ENCODE results near the gene ERGIC1. TPM values are rescaled to one million over a fixed set of nuclear protein-coding genes. Genes with fewer than 3 reads are reported as not detected.
"Not testable (repeated sequence)": the region's sequence is repeated elsewhere in the genome, so short reads cannot be mapped to it uniquely, and the experiment has no call there.

ERGIC1 gene
- total RNA-seq, 1 donor from 2014 or later: 46.4 TPM

- H3K4me1 ChIP-seq (ENCODE audit: control insufficient read depth in 3 of 3, insufficient read depth in 3 of 3, low read length in 3 of 3): peaks cover 35 to 56% (median 54%) of the 10 kb centered on the region in 3 donors
- no peak overlapping the region for H3K4me3 ChIP-seq (ENCODE audit: low read length in 3 of 3)
- peaks cover 0 to 5% (median 0%) of the 10 kb centered on the region in 3 donors for H3K36me3 ChIP-seq (ENCODE audit: control insufficient read depth in 3 of 3, insufficient read depth in 3 of 3, low read length in 3 of 3)
- no peak overlapping the region for H3K27ac ChIP-seq (ENCODE audit: low read depth, low read length)
- peak overlapping the region in 1 of 3 donors; percentile 33 for H3K9ac ChIP-seq (ENCODE audit: low read depth in 1 of 3, low read length in 3 of 3)
- H3K27me3 ChIP-seq (ENCODE audit: control insufficient read depth in 3 of 3, insufficient read depth in 3 of 3, low read length in 3 of 3): no peaks in the 10 kb centered on the region
- no peaks in the 10 kb centered on the region for H3K9me3 ChIP-seq (ENCODE audit: control insufficient read depth in 3 of 3, low read length in 3 of 3)
These were observed 11.1 kb downstream of the ERGIC1 start for GRCh38 chr5:172845154-172845553.

GRCh38 chr5:172845576-172845975, 11.5 kb downstream of the ERGIC1 start:
- no peaks in the 10 kb centered on the region for H3K27me3 ChIP-seq (ENCODE audit: control insufficient read depth in 3 of 3, insufficient read depth in 3 of 3, low read length in 3 of 3)
- peaks cover 0 to 5% (median 0%) of the 10 kb centered on the region in 3 donors for H3K36me3 ChIP-seq (ENCODE audit: control insufficient read depth in 3 of 3, insufficient read depth in 3 of 3, low read length in 3 of 3)
- H3K9ac ChIP-seq (ENCODE audit: low read depth in 1 of 3, low read length in 3 of 3): no peak overlapping the region
- H3K4me3 ChIP-seq (ENCODE audit: low read length in 3 of 3): no peak overlapping the region
- H3K4me1 ChIP-seq (ENCODE audit: control insufficient read depth in 3 of 3, insufficient read depth in 3 of 3, low read length in 3 of 3): peaks cover 31 to 56% (median 54%) of the 10 kb centered on the region in 3 donors
- no peaks in the 10 kb centered on the region for H3K9me3 ChIP-seq (ENCODE audit: control insufficient read depth in 3 of 3, low read length in 3 of 3)
- H3K27ac ChIP-seq (ENCODE audit: low read depth, low read length): no peak overlapping the region

- Histone ChIP-seq H3K27me3 (ENCODE audit: control insufficient read depth in 3 of 3, insufficient read depth in 3 of 3, low read length in 3 of 3) (no peaks in the 10 kb centered on the region), H3K9ac (ENCODE audit: low read depth in 1 of 3, low read length in 3 of 3) (no peak overlapping the region), H3K36me3 (ENCODE audit: control insufficient read depth in 3 of 3, insufficient read depth in 3 of 3, low read length in 3 of 3) (peaks cover 0 to 5% (median 0%) of the 10 kb centered on the region in 3 donors), H3K9me3 (ENCODE audit: control insufficient read depth in 3 of 3, low read length in 3 of 3) (no peaks in the 10 kb centered on the region), H3K4me1 (ENCODE audit: control insufficient read depth in 3 of 3, insufficient read depth in 3 of 3, low read length in 3 of 3) (peaks cover 24 to 49% (median 48%) of the 10 kb centered on the region in 3 donors), H3K27ac (ENCODE audit: low read depth, low read length) (peak overlapping the region; percentile 20), H3K4me3 (ENCODE audit: low read length in 3 of 3) (no peak overlapping the region)
These were observed 12.2 kb downstream of the ERGIC1 start for GRCh38 chr5:172846249-172846648.

GRCh38 chr5:172846677-172847076, 12.6 kb downstream of the ERGIC1 start:
- H3K36me3 ChIP-seq (ENCODE audit: control insufficient read depth in 3 of 3, insufficient read depth in 3 of 3, low read length in 3 of 3): peaks cover 0 to 5% (median 0%) of the 10 kb centered on the region in 3 donors
- no peaks in the 10 kb centered on the region for H3K9me3 ChIP-seq (ENCODE audit: control insufficient read depth in 3 of 3, low read length in 3 of 3)
- H3K27me3 ChIP-seq (ENCODE audit: control insufficient read depth in 3 of 3, insufficient read depth in 3 of 3, low read length in 3 of 3): no peaks in the 10 kb centered on the region
- peaks cover 22 to 48% (median 46%) of the 10 kb centered on the region in 3 donors for H3K4me1 ChIP-seq (ENCODE audit: control insufficient read depth in 3 of 3, insufficient read depth in 3 of 3, low read length in 3 of 3)
- peak overlapping the region; percentile 20 for H3K27ac ChIP-seq (ENCODE audit: low read depth, low read length)
- peak overlapping the region in 1 of 3 donors; percentile 23 for H3K4me3 ChIP-seq (ENCODE audit: low read length in 3 of 3)
- H3K9ac ChIP-seq (ENCODE audit: low read depth in 1 of 3, low read length in 3 of 3): no peak overlapping the region

- not testable (repeated sequence) for H3K27me3 ChIP-seq (ENCODE audit: control insufficient read depth in 3 of 3, insufficient read depth in 3 of 3, low read length in 3 of 3); H3K27ac ChIP-seq (ENCODE audit: low read depth, low read length); H3K9me3 ChIP-seq (ENCODE audit: control insufficient read depth in 3 of 3, low read length in 3 of 3); H3K4me3 ChIP-seq (ENCODE audit: low read length in 3 of 3); H3K9ac ChIP-seq (ENCODE audit: low read depth in 1 of 3, low read length in 3 of 3); H3K36me3 ChIP-seq (ENCODE audit: control insufficient read depth in 3 of 3, insufficient read depth in 3 of 3, low read length in 3 of 3)
- peaks cover 24 to 55% (median 54%) of the 10 kb centered on the region in 3 donors for H3K4me1 ChIP-seq (ENCODE audit: control insufficient read depth in 3 of 3, insufficient read depth in 3 of 3, low read length in 3 of 3)
These were observed 13.5 kb downstream of the ERGIC1 start for GRCh38 chr5:172847584-172847983.

DNA sequence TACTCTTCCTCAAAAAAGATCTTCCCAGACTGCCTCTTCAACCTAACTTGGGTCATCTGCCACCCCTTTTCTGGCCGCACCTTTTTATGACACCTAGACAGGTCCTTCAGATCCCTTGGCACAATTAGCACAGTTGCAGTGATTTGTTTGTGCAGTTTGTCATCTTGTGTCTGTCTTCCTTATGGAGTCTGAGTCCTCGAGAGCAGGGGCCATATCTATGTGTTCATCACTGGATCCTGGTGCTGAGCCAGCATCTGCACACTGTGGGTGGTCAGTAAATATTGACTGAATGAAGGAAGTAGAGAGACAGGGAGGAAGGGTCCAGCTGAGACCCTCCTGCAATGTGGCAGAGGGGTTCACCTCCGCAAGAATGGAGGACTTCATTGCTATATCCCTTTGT, 14.4 kb downstream of the ERGIC1 start:
- H3K9me3 ChIP-seq (ENCODE audit: control insufficient read depth in 3 of 3, low read length in 3 of 3): no peaks in the 10 kb centered on the region
- H3K4me3 ChIP-seq (ENCODE audit: low read length in 3 of 3): no peak overlapping the region
- H3K27me3 ChIP-seq (ENCODE audit: control insufficient read depth in 3 of 3, insufficient read depth in 3 of 3, low read length in 3 of 3): no peaks in the 10 kb centered on the region
- no peak overlapping the region for H3K27ac ChIP-seq (ENCODE audit: low read depth, low read length)
- peaks cover 0 to 4% (median 0%) of the 10 kb centered on the region in 3 donors for H3K36me3 ChIP-seq (ENCODE audit: control insufficient read depth in 3 of 3, insufficient read depth in 3 of 3, low read length in 3 of 3)
- H3K9ac ChIP-seq (ENCODE audit: low read depth in 1 of 3, low read length in 3 of 3): no peak overlapping the region
- peaks cover 30 to 63% (median 62%) of the 10 kb centered on the region in 3 donors for H3K4me1 ChIP-seq (ENCODE audit: control insufficient read depth in 3 of 3, insufficient read depth in 3 of 3, low read length in 3 of 3)

- Histone ChIP-seq H3K27me3 (ENCODE audit: control insufficient read depth in 3 of 3, insufficient read depth in 3 of 3, low read length in 3 of 3) (no peaks in the 10 kb centered on the region), H3K9ac (ENCODE audit: low read depth in 1 of 3, low read length in 3 of 3) (no peak overlapping the region), H3K36me3 (ENCODE audit: control insufficient read depth in 3 of 3, insufficient read depth in 3 of 3, low read length in 3 of 3) (peaks cover 0 to 3% (median 0%) of the 10 kb centered on the region in 3 donors), H3K27ac (ENCODE audit: low read depth, low read length) (no peak overlapping the region), H3K4me1 (ENCODE audit: control insufficient read depth in 3 of 3, insufficient read depth in 3 of 3, low read length in 3 of 3) (peaks cover 31 to 68% (median 67%) of the 10 kb centered on the region in 3 donors), H3K4me3 (ENCODE audit: low read length in 3 of 3) (no peak overlapping the region), H3K9me3 (ENCODE audit: control insufficient read depth in 3 of 3, low read length in 3 of 3) (no peaks in the 10 kb centered on the region)
These were observed 15.8 kb downstream of the ERGIC1 start for GRCh38 chr5:172849606-172850453.

DNA sequence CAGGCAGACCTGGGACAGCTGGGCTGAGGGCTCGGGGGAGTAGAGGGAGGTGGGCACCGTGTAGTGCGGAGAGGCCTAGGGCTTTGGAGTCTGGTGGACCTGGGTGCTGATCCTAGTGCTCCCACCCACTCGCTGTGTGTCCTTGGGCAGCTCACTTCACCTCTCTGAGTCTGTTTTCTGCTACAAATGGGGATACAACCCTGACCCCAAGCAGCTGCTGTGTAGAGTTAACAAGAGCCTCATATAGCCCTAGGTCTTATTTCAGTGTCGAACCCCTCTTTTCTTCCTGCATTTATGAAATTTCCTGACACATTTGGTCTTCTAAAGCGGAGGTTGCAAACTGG, 16.4 kb downstream of the ERGIC1 start:
- H3K9ac ChIP-seq (ENCODE audit: low read depth in 1 of 3, low read length in 3 of 3): no peak overlapping the region
- peaks cover 36 to 68% (median 67%) of the 10 kb centered on the region in 3 donors for H3K4me1 ChIP-seq (ENCODE audit: control insufficient read depth in 3 of 3, insufficient read depth in 3 of 3, low read length in 3 of 3)

GRCh38 chr5:172851254-172851653, 17.2 kb downstream of the ERGIC1 start:
- not testable (repeated sequence) for H3K27ac ChIP-seq (ENCODE audit: low read depth, low read length); H3K4me3 ChIP-seq (ENCODE audit: low read length in 3 of 3); H3K9ac ChIP-seq (ENCODE audit: low read depth in 1 of 3, low read length in 3 of 3); H3K27me3 ChIP-seq (ENCODE audit: control insufficient read depth in 3 of 3, insufficient read depth in 3 of 3, low read length in 3 of 3); H3K9me3 ChIP-seq (ENCODE audit: control insufficient read depth in 3 of 3, low read length in 3 of 3); H3K36me3 ChIP-seq (ENCODE audit: control insufficient read depth in 3 of 3, insufficient read depth in 3 of 3, low read length in 3 of 3)
- H3K4me1 ChIP-seq (ENCODE audit: control insufficient read depth in 3 of 3, insufficient read depth in 3 of 3, low read length in 3 of 3): peaks cover 44 to 72% (median 68%) of the 10 kb centered on the region in 3 donors

More for the DNA sequence above, 16.4 kb downstream of the ERGIC1 start:
- Histone ChIP-seq H3K4me3 (ENCODE audit: low read length in 3 of 3) (no peak overlapping the region), H3K9me3 (ENCODE audit: control insufficient read depth in 3 of 3, low read length in 3 of 3) (no peaks in the 10 kb centered on the region), H3K27ac (ENCODE audit: low read depth, low read length) (no peak overlapping the region), H3K36me3 (ENCODE audit: control insufficient read depth in 3 of 3, insufficient read depth in 3 of 3, low read length in 3 of 3) (peaks cover 0 to 3% (median 0%) of the 10 kb centered on the region in 3 donors), H3K27me3 (ENCODE audit: control insufficient read depth in 3 of 3, insufficient read depth in 3 of 3, low read length in 3 of 3) (no peaks in the 10 kb centered on the region)

Data from skeletal muscle tissue (tissue), 4 donors.